Testis (tissue), 5 donors: ENCODE results near the gene RTKN. TPM values are rescaled to one million over a fixed set of nuclear protein-coding genes. Genes with fewer than 3 reads are reported as not detected.

Source experiments
- DNase-seq: peaks from one replicate; pipeline ENCODE4 v3.0.0-alpha.2; 2019
- H3K27ac ChIP-seq, 2 donors: fragments of 200-600 bp; sonication (generic); one replicate each; pipeline ENCODE4 v1.5.1; 2019
- H3K27me3 ChIP-seq: fragments of 200-600 bp; sonication (generic); one replicate; pipeline ENCODE4 v1.5.1; 2019
- H3K36me3 ChIP-seq: fragments of 200-600 bp; sonication (generic); one replicate; pipeline ENCODE4 v1.5.1; 2017; ENCODE audit warnings: low read depth; ENCODE audit errors: missing control alignments
- H3K4me1 ChIP-seq: fragments of 200-600 bp; sonication (generic); one replicate; pipeline ENCODE4 v1.5.1; 2019
- H3K4me3 ChIP-seq, 2 donors: fragments of 200-600 bp; sonication (generic); one replicate each; pipeline ENCODE4 v1.5.1; 2017 to 2019
- H3K9me3 ChIP-seq: fragments of 200-600 bp; sonication (generic); one replicate; pipeline ENCODE4 v1.5.1; 2017
- CTCF ChIP-seq, 3 experiments: fragments of 450-650 bp in 2 of 3; fragments of 200-600 bp in 1 of 3; sonication (generic) in 1 of 3; IDR thresholded peaks; one replicate each; pipeline ENCODE4 v1.5.1; 2016 to 2019; ENCODE audit warnings: antibody characterized with exemption in 3 of 3, mild to moderate bottlenecking in 2 of 3, moderate library complexity in 1 of 3
- POLR2A ChIP-seq: fragments of 450-650 bp; IDR thresholded peaks from one replicate; pipeline ENCODE4 v1.6.1; 2017; ENCODE audit warnings: antibody characterized with exemption, mild to moderate bottlenecking, moderate library complexity
- WGBS, 2 donors: methylation state at CpG; one replicate each; pipeline ENCODE4 v1.1.5; 2018; 5-methylcytosine and 5-hydroxymethylcytosine counted together
- intact Hi-C: fragments of 100-400 bp; cut with DNase I; formaldehyde crosslinking; loops from one replicate; pipeline ENCODE4 v1.15.1; 2023; ENCODE audit warnings: low total_unique reads
- long read RNA-seq, 2 donors: transcript quantifications; one replicate each; lab custom pipeline, GENCODE V29; 2026
- polyA plus RNA-seq: library from polyadenylated mRNA; stranded (reverse); fragments of 350-450 nt; fragmentation: Illumina TruSeq; extraction: RNeasy Lipid Tissue Mini Kit (QIAGEN cat#74804); gene quantifications from one replicate; pipeline ENCODE4 v1.2.3, GENCODE V29; 2014; ENCODE audit warnings: low read depth, low replicate concordance; ENCODE audit not compliant: insufficient read depth
- total RNA-seq, 2 donors: library from RNA; depleted of rRNA; stranded (reverse); fragments of >200 nt; gene quantifications; one replicate each; pipeline ENCODE4 v1.2.3, GENCODE V29; 2016

The RTKN gene, protein sequence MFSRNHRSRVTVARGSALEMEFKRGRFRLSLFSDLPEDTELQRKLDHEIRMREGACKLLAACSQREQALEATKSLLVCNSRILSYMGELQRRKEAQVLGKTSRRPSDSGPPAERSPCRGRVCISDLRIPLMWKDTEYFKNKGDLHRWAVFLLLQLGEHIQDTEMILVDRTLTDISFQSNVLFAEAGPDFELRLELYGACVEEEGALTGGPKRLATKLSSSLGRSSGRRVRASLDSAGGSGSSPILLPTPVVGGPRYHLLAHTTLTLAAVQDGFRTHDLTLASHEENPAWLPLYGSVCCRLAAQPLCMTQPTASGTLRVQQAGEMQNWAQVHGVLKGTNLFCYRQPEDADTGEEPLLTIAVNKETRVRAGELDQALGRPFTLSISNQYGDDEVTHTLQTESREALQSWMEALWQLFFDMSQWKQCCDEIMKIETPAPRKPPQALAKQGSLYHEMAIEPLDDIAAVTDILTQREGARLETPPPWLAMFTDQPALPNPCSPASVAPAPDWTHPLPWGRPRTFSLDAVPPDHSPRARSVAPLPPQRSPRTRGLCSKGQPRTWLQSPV
- 10 to 100 TPM; 11.1 to 12.8 TPM for total RNA-seq
- polyA plus RNA-seq, result 8.8 TPM
- long read RNA-seq, donor 1, partial matches to known transcripts, result 11 of 17 reads
- long read RNA-seq, donor 1, other reads (novel, unspliced or antisense), result 0 of 17 reads
- long read RNA-seq, donor 2, partial matches to known transcripts, result 0 of 5 reads
- long read RNA-seq, donor 2, other reads (novel, unspliced or antisense), result 0 of 5 reads

DNA sequence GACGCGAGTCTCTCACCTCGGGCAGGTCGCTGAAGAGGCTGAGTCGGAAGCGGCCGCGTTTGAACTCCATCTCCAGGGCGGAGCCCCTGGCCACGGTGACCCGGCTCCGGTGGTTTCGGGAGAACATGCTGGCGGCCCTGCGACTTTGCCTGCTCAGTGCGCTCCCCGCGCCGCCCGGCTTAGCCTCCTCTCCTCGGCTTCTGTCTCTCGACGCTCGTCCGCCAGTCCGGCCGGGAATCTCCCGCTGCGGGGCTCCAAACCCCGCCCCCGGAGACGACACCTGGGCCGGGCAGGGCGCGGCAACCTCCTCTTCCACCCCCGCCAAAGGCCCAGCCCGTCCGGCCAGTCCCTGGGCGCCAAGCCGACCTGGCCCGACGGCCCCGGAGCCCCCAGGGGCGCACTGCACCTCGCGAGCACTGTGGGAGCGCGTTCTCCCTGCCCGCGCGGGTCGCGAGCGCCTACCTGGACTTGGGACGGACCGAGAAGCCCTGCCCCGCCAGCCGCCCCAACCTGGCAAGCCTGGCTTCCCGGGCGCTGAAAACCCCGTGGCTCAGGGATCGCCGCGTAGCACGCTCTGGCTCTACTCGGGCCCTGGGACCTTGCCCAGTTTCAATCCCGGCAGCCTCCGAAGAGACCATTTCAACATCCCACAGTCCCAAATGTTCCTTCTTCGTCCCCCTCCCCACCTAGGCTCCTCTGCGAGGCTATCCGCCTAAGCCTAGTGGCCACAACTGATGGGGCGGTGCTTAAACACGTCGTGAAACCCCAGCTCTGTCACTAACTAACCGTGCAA, at the start of gene RTKN:
TSS of gene RTKN (minus strand) at position 248 of the 793 bp plus-strand sequence. CDS start at position 127, 121 bp downstream.
- Histone ChIP-seq H3K27me3 (no peaks in the 10 kb centered on the region), H3K4me3 (peak within 1 kb of the TSS; percentile 39 to 66), H3K4me1 (peaks cover 30% of the 10 kb centered on the region), H3K36me3 (no peaks in the 10 kb centered on the region), H3K27ac (peak within 1 kb of the TSS; percentile 84 to 86), H3K9me3 (no peaks in the 10 kb centered on the region)
- intact Hi-C loops, result no loop called here
- 8 to 14% methylated on average over 19 to 45 of the region's 75 CpGs for WGBS, 2 donors
- TF ChIP-seq POLR2A, result no peak
- TF ChIP-seq CTCF (IDR thresholded peaks at IDR 0.05), result no peak
- peak; percentile 46 for DNase-seq

DNA sequence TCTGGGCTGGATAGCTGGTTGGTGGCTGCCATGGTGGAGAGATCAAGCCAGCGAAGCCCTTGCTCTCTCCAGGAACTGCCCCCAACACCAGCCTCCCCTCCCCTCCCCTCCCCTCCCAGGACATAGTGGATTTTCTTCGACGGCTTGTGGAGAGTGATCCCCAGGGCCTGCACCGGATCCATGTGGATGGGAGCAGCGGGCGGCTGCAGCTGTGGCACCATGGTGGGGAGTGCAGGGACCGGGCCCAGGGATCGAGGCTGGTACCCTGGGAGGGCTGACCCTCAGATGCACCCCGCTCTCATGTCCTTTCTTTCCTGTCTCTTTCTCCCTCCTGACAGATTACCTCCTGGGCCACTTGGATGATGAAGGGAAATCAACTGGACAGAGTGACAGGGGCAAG, 48.2 kb upstream of the RTKN start:
- no peaks in the 10 kb centered on the region for H3K9me3 ChIP-seq
- no peaks in the 10 kb centered on the region for H3K4me1 ChIP-seq
- intact Hi-C loops, result loop anchor here (10.0 kb wide), 1 partner anchor 95 kb away; no protein-coding TSS in a partner anchor
- no peak overlapping the region for H3K27ac ChIP-seq
- no peak for DNase-seq
- H3K27me3 ChIP-seq, result no peaks in the 10 kb centered on the region
- no peak for TF ChIP-seq POLR2A
- TF ChIP-seq CTCF (IDR thresholded peaks at IDR 0.05), result no peak
- WGBS, 2 donors, result 92 to 100% methylated on average over 2 to 9 of the region's 9 CpGs
- no peak overlapping the region for H3K4me3 ChIP-seq
- H3K36me3 ChIP-seq, result no peaks in the 10 kb centered on the region

GRCh38 chr2:74488643-74489481, 47.1 kb upstream of the RTKN start:
- Histone ChIP-seq H3K27ac (no peak overlapping the region), H3K36me3 (no peaks in the 10 kb centered on the region), H3K9me3 (no peaks in the 10 kb centered on the region)

More at GRCh38 chr2:74488643-74489481, 47.1 kb upstream of the RTKN start:
- TF ChIP-seq POLR2A (no peak), CTCF (IDR thresholded peaks at IDR 0.05) (no peak)
- H3K4me3 ChIP-seq, result no peak overlapping the region
- H3K27me3 ChIP-seq, result no peaks in the 10 kb centered on the region
- no peak for DNase-seq
- 86% methylated on average over 9 of the region's 9 CpGs for WGBS, 2 donors
- H3K4me1 ChIP-seq, result peaks cover 3% of the 10 kb centered on the region
- intact Hi-C loops, result loop anchor here (10.0 kb wide), 1 partner anchor 96 kb away; no protein-coding TSS in a partner anchor
